Activated effector memory CD4-positive, alpha-beta T cell treated with anti-CD3 and anti-CD28 coated beads, Interleukin-2, amount 50 U/mL, for 16 hours (primary cell): ENCODE measurements around the gene PDIA5.

Experiments used
- DNase-seq: peaks from one replicate; pipeline ENCODE4 v3.0.0-alpha.2; 2020

Gene PDIA5

GRCh38 chr3:123044981-123045763 lies 21.7 kb upstream of the PDIA5 start:
- no peak for DNase-seq

GRCh38 chr3:123046262-123047061 lies 20.4 kb upstream of the PDIA5 start:
- no peak for DNase-seq

- no peak for DNase-seq
Observed at GRCh38 chr3:123047062-123047319, 19.8 kb upstream of the PDIA5 start.

GRCh38 chr3:123048480-123049237 lies 18.2 kb upstream of the PDIA5 start:
- no peak for DNase-seq

- no peak for DNase-seq
Observed at GRCh38 chr3:123050666-123051065, 16.2 kb upstream of the PDIA5 start.

GRCh38 chr3:123053107-123053506 lies 13.7 kb upstream of the PDIA5 start:
- DNase-seq: no peak

- DNase-seq: no peak
Observed at GRCh38 chr3:123054109-123054778, 12.6 kb upstream of the PDIA5 start.

- DNase-seq: no peak
Observed at GRCh38 chr3:123054931-123055330, 11.9 kb upstream of the PDIA5 start.

GRCh38 chr3:123055352-123055751 lies 11.5 kb upstream of the PDIA5 start:
- no peak for DNase-seq

- DNase-seq: no peak
Observed at GRCh38 chr3:123058505-123058904, 8.3 kb upstream of the PDIA5 start.

- no peak for DNase-seq
Observed at GRCh38 chr3:123060054-123060453, 6.8 kb upstream of the PDIA5 start.

GRCh38 chr3:123061856-123062255 lies 5.0 kb upstream of the PDIA5 start:
- no peak for DNase-seq

- DNase-seq: no peak
Observed at GRCh38 chr3:123063034-123063433, 3.8 kb upstream of the PDIA5 start.

- DNase-seq: no peak
Observed at GRCh38 chr3:123064506-123064905, 2.3 kb upstream of the PDIA5 start.

GRCh38 chr3:123064914-123065313 lies 1.9 kb upstream of the PDIA5 start:
- no peak for DNase-seq

- no peak for DNase-seq
Observed at GRCh38 chr3:123066599-123066895, 278 bp upstream of the PDIA5 start.

GRCh38 chr3:123067689-123068600 lies 1.1 kb downstream of the PDIA5 start:
- no peak for DNase-seq

GRCh38 chr3:123068601-123069381 lies 2.0 kb downstream of the PDIA5 start:
- no peak for DNase-seq

GRCh38 chr3:123070510-123070909 lies 3.7 kb downstream of the PDIA5 start:
- no peak for DNase-seq

GRCh38 chr3:123071146-123071545 lies 4.3 kb downstream of the PDIA5 start:
- no peak for DNase-seq

- no peak for DNase-seq
Observed at GRCh38 chr3:123071581-123071980, 4.8 kb downstream of the PDIA5 start.

GRCh38 chr3:123072152-123072551 lies 5.3 kb downstream of the PDIA5 start:
- DNase-seq: no peak
